CD14-positive monocyte (primary cell): ENCODE measurements around the gene CCR6. TPM values are rescaled to one million over a fixed set of nuclear protein-coding genes. Genes with fewer than 3 reads are reported as not detected.
A peak's percentile ranks its signal among the peaks of the same experiment; 100 is the strongest.

Experiments used
- DNase-seq, 3 donors: peaks; one replicate each; pipeline ENCODE4 v3.0.0-alpha.2; 2011 to 2022
- H2AFZ ChIP-seq: 2 replicates; pipeline ENCODE4 v1.6.0; 2012; ENCODE audit warnings: mild to moderate bottlenecking, low read depth, low read length, inconsistent platforms; ENCODE audit not compliant: insufficient read depth, poor library complexity, severe bottlenecking
- H3K27ac ChIP-seq, 2 donors: 1 replicate in 1 of 2; 2 replicates in 1 of 2; pipeline ENCODE4 v1.5.1; 2012 to 2013; ENCODE audit warnings: low read length in 2 of 2, control low read depth in 1 of 2, inconsistent platforms in 1 of 2, low read depth in 1 of 2, mild to moderate bottlenecking in 1 of 2
- H3K27me3 ChIP-seq, 2 donors: one replicate each; pipeline versions ENCODE4 v1.6.0 to v1.6.1; 2011 to 2013; ENCODE audit warnings: low read length in 2 of 2; ENCODE audit not compliant: control insufficient read depth in 2 of 2, insufficient read depth in 2 of 2
- H3K36me3 ChIP-seq, 2 donors: replicated peaks in 1 of 2; 1 replicate in 1 of 2; 2 replicates in 1 of 2; pipeline versions ENCODE4 v1.5.1 to v1.6.1; 2012 to 2013; ENCODE audit warnings: low read length in 2 of 2, control low read depth in 1 of 2, inconsistent platforms in 1 of 2, mild to moderate bottlenecking in 1 of 2; ENCODE audit not compliant: insufficient read depth in 2 of 2, control insufficient read depth in 1 of 2
- H3K4me1 ChIP-seq, 2 donors: 1 replicate in 1 of 2; 2 replicates in 1 of 2; pipeline versions ENCODE4 v1.5.1 to v1.6.1; 2012 to 2013; ENCODE audit warnings: low read length in 2 of 2, control low read depth in 1 of 2, inconsistent platforms in 1 of 2, mild to moderate bottlenecking in 1 of 2, moderate library complexity in 1 of 2; ENCODE audit not compliant: insufficient read depth in 2 of 2, control insufficient read depth in 1 of 2
- H3K4me2 ChIP-seq: replicated peaks from 2 replicates; pipeline ENCODE3; 2012; ENCODE audit warnings: low read length, moderate library complexity, mild to moderate bottlenecking; ENCODE audit not compliant: poor library complexity, severe bottlenecking; ENCODE audit errors: extremely low read depth
- H3K4me3 ChIP-seq, 3 experiments: fragments of 200-600 bp in 1 of 3; sonication (generic) in 1 of 3; replicated peaks in 1 of 3; 1 replicate in 2 of 3; 2 replicates in 1 of 3; pipeline ENCODE4 v1.5.1; 2011 to 2013; ENCODE audit warnings: low read length in 3 of 3, mild to moderate bottlenecking in 3 of 3, control low read depth in 2 of 3, low read depth in 2 of 3, inconsistent platforms in 1 of 3, moderate library complexity in 1 of 3
- H3K79me2 ChIP-seq: 2 replicates; pipeline ENCODE4 v1.6.0; 2012; ENCODE audit warnings: mild to moderate bottlenecking, control low read depth, inconsistent platforms, low read length, moderate library complexity; ENCODE audit not compliant: insufficient read depth
- H3K9ac ChIP-seq: 2 replicates; pipeline ENCODE4 v1.6.0; 2017; ENCODE audit warnings: low read length, mild to moderate bottlenecking; ENCODE audit not compliant: insufficient read depth, poor library complexity, severe bottlenecking
- H3K9me3 ChIP-seq, 2 donors: replicated peaks in 1 of 2; 1 replicate in 1 of 2; 2 replicates in 1 of 2; pipeline versions ENCODE4 v1.5.1 to v1.6.1; 2012 to 2013; ENCODE audit warnings: low read length in 2 of 2, control low read depth in 1 of 2; ENCODE audit not compliant: control insufficient read depth in 1 of 2, insufficient read depth in 1 of 2
- H4K20me1 ChIP-seq: 2 replicates; pipeline ENCODE4 v1.6.0; 2012; ENCODE audit warnings: mild to moderate bottlenecking, low read length, control low read depth, moderate library complexity; ENCODE audit not compliant: insufficient read depth
- H3K27ac Mint-ChIP-seq, 7 donors: one replicate each; pipeline ENCODE4 v1.8.0; 2020; ENCODE audit warnings: mild to moderate bottlenecking in 7 of 7, mixed read lengths in 7 of 7, moderate library complexity in 6 of 7, inconsistent platforms in 2 of 7
- H3K27me3 Mint-ChIP-seq, 3 donors: one replicate each; pipeline ENCODE4 v1.8.0; 2021 to 2022; ENCODE audit warnings: low read depth in 3 of 3, mild to moderate bottlenecking in 3 of 3, mixed read lengths in 3 of 3, moderate library complexity in 3 of 3, inconsistent platforms in 1 of 3
- H3K36me3 Mint-ChIP-seq, 2 donors: one replicate each; pipeline ENCODE4 v1.8.0; 2020; ENCODE audit warnings: mixed read lengths in 2 of 2, inconsistent platforms in 1 of 2, mild to moderate bottlenecking in 1 of 2
- H3K4me1 Mint-ChIP-seq: one replicate; pipeline ENCODE4 v1.8.0; 2020; ENCODE audit warnings: mild to moderate bottlenecking, mixed read lengths
- H3K4me3 Mint-ChIP-seq, 2 donors: one replicate each; pipeline ENCODE4 v1.8.0; 2020; ENCODE audit warnings: mild to moderate bottlenecking in 2 of 2, mixed read lengths in 2 of 2, moderate library complexity in 1 of 2
- H3K9me3 Mint-ChIP-seq, 7 donors: one replicate each; pipeline ENCODE4 v1.8.0; 2020 to 2022; ENCODE audit warnings: mixed read lengths in 7 of 7, mild to moderate bottlenecking in 6 of 7, moderate library complexity in 6 of 7, inconsistent platforms in 2 of 7
- WGBS: methylation state at CpG from one replicate; pipeline ENCODE4 v1.1.5; 2013; ENCODE audit warnings: missing lambda C conversion rate; ENCODE audit not compliant: insufficient coverage; 5-methylcytosine and 5-hydroxymethylcytosine counted together
- intact Hi-C, 2 donors: fragments of 100-400 bp; cut with micrococcal nuclease; formaldehyde crosslinking; loops; one replicate each; pipeline versions ENCODE4 v1.15.0 to v1.15.1; 2023
- polyA plus RNA-seq, 3 donors: library from polyadenylated mRNA; depleted of rRNA in 1 of 3; unstranded in 2 of 3; stranded (reverse) in 1 of 3; fragments of 300-500 nt in 2 of 3; fragments of >200 nt in 1 of 3; fragmentation: Illumina TruSeq in 2 of 3; gene quantifications; 1 replicate in 2 of 3; 2 replicates in 1 of 3; pipeline ENCODE4 v1.2.3, GENCODE V29; 2012 to 2021
- TF ChIP-seq, protein P1 (sequence below): fragments of 200-600 bp; IDR thresholded peaks from one replicate; pipeline ENCODE4 v1.8.0; 2022; ENCODE audit warnings: antibody characterized with exemption, mild to moderate bottlenecking

CCR6 gene
- polyA plus RNA-seq, 3 donors = 0.07 to 0.43 TPM; not detected in 1

DNA sequence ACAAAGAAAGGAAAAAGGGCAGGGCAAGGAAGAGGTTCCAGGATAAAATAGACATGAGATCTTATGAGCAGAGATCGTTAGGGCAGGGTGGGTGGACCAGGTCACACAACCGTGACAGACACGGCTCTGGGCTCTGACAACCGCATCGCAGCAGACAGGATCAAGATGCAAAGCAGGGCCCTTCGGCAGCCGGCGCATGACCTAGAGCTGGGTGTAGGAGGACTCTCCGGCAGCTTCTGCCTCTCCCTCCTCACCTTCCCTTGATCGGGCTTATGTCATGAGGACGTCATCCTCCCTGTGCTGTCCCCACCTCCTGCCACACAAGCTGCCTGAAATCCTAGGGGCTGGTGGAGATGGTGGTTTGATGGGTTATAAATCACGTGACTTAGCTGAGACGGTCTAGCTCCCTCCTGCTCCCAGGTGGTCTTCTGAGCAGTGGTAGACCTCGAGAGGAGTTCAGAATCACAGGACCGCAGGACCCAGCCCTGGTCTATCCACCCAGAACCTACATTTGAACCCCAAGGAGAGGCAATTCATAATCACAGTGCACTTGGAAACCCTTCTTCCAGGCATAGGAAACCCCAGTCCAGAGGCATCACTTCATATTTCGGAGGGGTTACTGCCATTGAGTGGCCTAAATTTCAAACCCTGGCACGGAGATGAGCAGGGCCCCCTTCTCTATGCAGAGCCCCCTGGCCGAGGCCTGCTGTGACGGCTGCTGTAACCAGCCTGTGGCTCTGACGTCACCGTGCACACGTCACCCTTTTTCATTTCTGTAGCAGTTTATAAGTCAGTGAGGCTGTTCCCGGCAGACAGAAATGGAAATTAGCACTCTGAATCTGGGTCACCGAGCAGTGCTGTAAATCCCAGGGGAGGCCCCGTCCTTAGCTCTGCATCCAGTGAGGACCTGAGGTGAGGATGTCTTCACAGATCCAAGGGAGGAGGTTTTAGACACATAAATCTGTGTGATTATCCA lies 8.7 kb upstream of the CCR6 start:
- Histone ChIP-seq H3K79me2 (no peaks in the 10 kb centered on the region), H3K9me3 (no peaks in the 10 kb centered on the region), H3K36me3 (no peaks in the 10 kb centered on the region), H2AFZ (no peak overlapping the region), H3K4me3 (no peak overlapping the region), H3K27me3 (no peaks in the 10 kb centered on the region), H3K27ac (no peak overlapping the region), H3K9ac (no peak overlapping the region), H3K4me1 (no peaks in the 10 kb centered on the region), H3K4me2 (no peak overlapping the region), H4K20me1 (no peaks in the 10 kb centered on the region)
- intact Hi-C loops = no loop called here
- WGBS = 93% methylated on average over 18 of the region's 25 CpGs
- DNase-seq = peak in 1 of 3 donors; percentile 9
- no peaks in the 10 kb centered on the region for H3K36me3 Mint-ChIP-seq
- peaks cover 0 to 6% (median 0%) of the 10 kb centered on the region in 7 donors for H3K9me3 Mint-ChIP-seq
- H3K4me3 Mint-ChIP-seq = no peak overlapping the region
- TF ChIP-seq, protein P1, sequence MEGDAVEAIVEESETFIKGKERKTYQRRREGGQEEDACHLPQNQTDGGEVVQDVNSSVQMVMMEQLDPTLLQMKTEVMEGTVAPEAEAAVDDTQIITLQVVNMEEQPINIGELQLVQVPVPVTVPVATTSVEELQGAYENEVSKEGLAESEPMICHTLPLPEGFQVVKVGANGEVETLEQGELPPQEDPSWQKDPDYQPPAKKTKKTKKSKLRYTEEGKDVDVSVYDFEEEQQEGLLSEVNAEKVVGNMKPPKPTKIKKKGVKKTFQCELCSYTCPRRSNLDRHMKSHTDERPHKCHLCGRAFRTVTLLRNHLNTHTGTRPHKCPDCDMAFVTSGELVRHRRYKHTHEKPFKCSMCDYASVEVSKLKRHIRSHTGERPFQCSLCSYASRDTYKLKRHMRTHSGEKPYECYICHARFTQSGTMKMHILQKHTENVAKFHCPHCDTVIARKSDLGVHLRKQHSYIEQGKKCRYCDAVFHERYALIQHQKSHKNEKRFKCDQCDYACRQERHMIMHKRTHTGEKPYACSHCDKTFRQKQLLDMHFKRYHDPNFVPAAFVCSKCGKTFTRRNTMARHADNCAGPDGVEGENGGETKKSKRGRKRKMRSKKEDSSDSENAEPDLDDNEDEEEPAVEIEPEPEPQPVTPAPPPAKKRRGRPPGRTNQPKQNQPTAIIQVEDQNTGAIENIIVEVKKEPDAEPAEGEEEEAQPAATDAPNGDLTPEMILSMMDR = no peak
- peaks cover 0 to 2% (median 1%) of the 10 kb centered on the region in 3 donors for H3K27me3 Mint-ChIP-seq
- H3K4me1 Mint-ChIP-seq = peaks cover 2% of the 10 kb centered on the region
- H3K27ac Mint-ChIP-seq = peak overlapping the region in 1 of 7 donors; percentile 70

DNA sequence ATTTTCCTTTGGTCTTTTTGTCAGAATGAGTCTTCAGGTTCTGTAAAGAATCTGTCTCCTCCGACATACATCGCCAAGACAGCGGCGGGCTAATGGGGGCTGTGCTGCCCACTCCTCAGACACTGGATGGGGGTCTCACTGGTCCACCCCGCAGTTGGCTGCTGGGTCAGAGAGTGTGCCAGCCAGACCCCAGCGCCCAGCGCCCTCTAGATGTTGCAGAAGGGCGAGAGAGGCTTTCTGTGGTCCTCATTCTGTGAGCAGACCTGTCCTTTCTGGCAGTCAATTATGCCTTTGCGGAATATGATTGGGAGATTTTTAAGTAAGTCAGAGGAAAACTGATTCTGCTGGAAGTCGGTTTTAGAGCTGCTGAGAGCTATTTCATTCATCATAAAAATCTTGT lies 7.8 kb upstream of the CCR6 start:
- Histone ChIP-seq H3K4me1 (no peaks in the 10 kb centered on the region), H4K20me1 (no peaks in the 10 kb centered on the region), H3K79me2 (no peaks in the 10 kb centered on the region), H2AFZ (no peak overlapping the region), H3K27me3 (no peaks in the 10 kb centered on the region), H3K4me2 (no peak overlapping the region), H3K9ac (no peak overlapping the region), H3K9me3 (no peaks in the 10 kb centered on the region), H3K4me3 (no peak overlapping the region), H3K27ac (no peak overlapping the region), H3K36me3 (no peaks in the 10 kb centered on the region)
- WGBS = 97% methylated on average over 6 of the region's 10 CpGs
- H3K27me3 Mint-ChIP-seq = peaks cover 0 to 2% (median 1%) of the 10 kb centered on the region in 3 donors
- peak overlapping the region in 1 of 7 donors; percentile 16 for H3K27ac Mint-ChIP-seq
- peaks cover 2% of the 10 kb centered on the region for H3K4me1 Mint-ChIP-seq
- no peaks in the 10 kb centered on the region for H3K36me3 Mint-ChIP-seq
- intact Hi-C loops = no loop called here
- H3K4me3 Mint-ChIP-seq = no peak overlapping the region
- no peak for DNase-seq
- H3K9me3 Mint-ChIP-seq = peaks cover 0 to 6% (median 0%) of the 10 kb centered on the region in 7 donors
- TF ChIP-seq, protein P1 = no peak
